Measurements from ENCODE around the gene FAM219B. TPM values are rescaled to one million over a fixed set of nuclear protein-coding genes. Genes with fewer than 3 reads are reported as not detected.
A peak's percentile ranks its signal among the peaks of the same experiment; 100 is the strongest.

Gene FAM219B
- total and polyA plus RNA-seq, 10 of the 15 experiments (the other 5 are each of a cell fraction or from before 2014, with no cell fraction given): 7.6 to 53.2 (median 29.4) TPM

GRCh38 chr15:74937590-74938371 lies 31.1 kb upstream of the FAM219B start, which contains the start of gene COX5A (continued):
- TF ChIP-seq, protein P1, sequence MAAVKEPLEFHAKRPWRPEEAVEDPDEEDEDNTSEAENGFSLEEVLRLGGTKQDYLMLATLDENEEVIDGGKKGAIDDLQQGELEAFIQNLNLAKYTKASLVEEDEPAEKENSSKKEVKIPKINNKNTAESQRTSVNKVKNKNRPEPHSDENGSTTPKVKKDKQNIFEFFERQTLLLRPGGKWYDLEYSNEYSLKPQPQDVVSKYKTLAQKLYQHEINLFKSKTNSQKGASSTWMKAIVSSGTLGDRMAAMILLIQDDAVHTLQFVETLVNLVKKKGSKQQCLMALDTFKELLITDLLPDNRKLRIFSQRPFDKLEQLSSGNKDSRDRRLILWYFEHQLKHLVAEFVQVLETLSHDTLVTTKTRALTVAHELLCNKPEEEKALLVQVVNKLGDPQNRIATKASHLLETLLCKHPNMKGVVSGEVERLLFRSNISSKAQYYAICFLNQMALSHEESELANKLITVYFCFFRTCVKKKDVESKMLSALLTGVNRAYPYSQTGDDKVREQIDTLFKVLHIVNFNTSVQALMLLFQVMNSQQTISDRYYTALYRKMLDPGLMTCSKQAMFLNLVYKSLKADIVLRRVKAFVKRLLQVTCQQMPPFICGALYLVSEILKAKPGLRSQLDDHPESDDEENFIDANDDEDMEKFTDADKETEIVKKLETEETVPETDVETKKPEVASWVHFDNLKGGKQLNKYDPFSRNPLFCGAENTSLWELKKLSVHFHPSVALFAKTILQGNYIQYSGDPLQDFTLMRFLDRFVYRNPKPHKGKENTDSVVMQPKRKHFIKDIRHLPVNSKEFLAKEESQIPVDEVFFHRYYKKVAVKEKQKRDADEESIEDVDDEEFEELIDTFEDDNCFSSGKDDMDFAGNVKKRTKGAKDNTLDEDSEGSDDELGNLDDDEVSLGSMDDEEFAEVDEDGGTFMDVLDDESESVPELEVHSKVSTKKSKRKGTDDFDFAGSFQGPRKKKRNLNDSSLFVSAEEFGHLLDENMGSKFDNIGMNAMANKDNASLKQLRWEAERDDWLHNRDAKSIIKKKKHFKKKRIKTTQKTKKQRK (IDR thresholded peaks at IDR 0.05; ENCODE audit: low read depth, low read length): no peak
- 0 out of 2 replicates have a peak, but pooled peaks have one; percentile 35 for TF ChIP-seq BCLAF1 (IDR thresholded peaks at IDR 0.05)

DNA sequence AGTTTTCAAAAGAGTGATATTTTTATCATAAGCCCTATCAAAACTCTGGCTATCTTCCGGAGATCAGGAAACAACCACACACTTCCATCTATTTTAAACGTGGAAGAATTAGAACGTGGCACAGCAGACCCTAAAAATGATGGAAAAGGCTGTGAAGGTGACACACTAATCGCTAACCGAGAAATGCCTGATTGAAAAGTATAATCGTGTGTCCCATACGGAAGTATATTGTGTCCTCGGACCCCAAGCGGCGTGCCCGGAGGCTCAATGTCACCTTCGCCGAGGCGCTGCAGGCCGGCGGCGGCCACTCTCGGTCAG lies 30.6 kb upstream of the FAM219B start:
- Histone ChIP-seq H3K4me2 (ENCODE audit: control insufficient read depth, insufficient read depth) (peak overlapping the region; percentile 73; the same call in 1 of the 2 replicates), H3K27ac (ENCODE audit: control insufficient read depth, insufficient read depth) (peak overlapping the region; percentile 91), H2AFZ (ENCODE audit: control insufficient read depth, low read depth, low read length) (peak overlapping the region; percentile 67; the same call in 1 of the 2 replicates), H3K9ac (ENCODE audit: control insufficient read depth, insufficient read depth, low read length) (peak overlapping the region; percentile 96), H4K20me1 (ENCODE audit: control insufficient read depth, insufficient read depth) (no peaks in the 10 kb centered on the region), H3K27me3 (replicated peaks in 1 of 2; ENCODE audit: control insufficient read depth in 2 of 2, insufficient read depth in 2 of 2, low read length in 1 of 2) (no peaks in the 10 kb centered on the region), H3K4me3 (peak overlapping the region; percentile 83), H3K9me3 (replicated peaks; ENCODE audit: control insufficient read depth, insufficient read depth, low read length) (no peaks in the 10 kb centered on the region), H3K79me2 (ENCODE audit: control insufficient read depth, insufficient read depth, low read length) (peaks cover 54% of the 10 kb centered on the region), H3K4me1 (ENCODE audit: control insufficient read depth, insufficient read depth, low read length) (peaks cover 6% of the 10 kb centered on the region), H3K36me3 (ENCODE audit: control insufficient read depth in 2 of 2, insufficient read depth in 2 of 2, low read length in 1 of 2) (no peaks in the 10 kb centered on the region)
- WGBS (ENCODE audit: insufficient coverage, insufficient replicate concordance, low lambda C conversion rate, missing lambda C conversion rate): 2% methylated on average over 18 of the region's 18 CpGs
- intact Hi-C loops (cut with micrococcal nuclease; ENCODE audit: unreplicated experiment): loop anchor here (10.0 kb wide), 1 partner anchor 708 kb away; the partner anchor contains the start of genes IMP3 and SNX33
- ChIA-PET RAD21 (ENCODE audit: unreplicated experiment) (interaction anchor here (1.0 to 1.6 kb wide), 2 partner anchors 35 to 149 kb away, joined by 3 to 8 read pairs; no protein-coding TSS in a partner anchor), CTCF (interaction anchor here (0.6 to 0.9 kb wide), 2 partner anchors 39 to 92 kb away, joined by 3 read pairs; no protein-coding TSS in a partner anchor), POLR2A (interaction anchor here (0.6 to 1.2 kb wide), 4 partner anchors 58 to 86 kb away, joined by 3 to 4 read pairs (median 3); partner anchors contain the start of genes PPCDC and SCAMP5), SMC1A (ENCODE audit: uncharacterized antibody, unreplicated experiment) (no interaction called here)
- TF ChIP-seq, protein P2, sequence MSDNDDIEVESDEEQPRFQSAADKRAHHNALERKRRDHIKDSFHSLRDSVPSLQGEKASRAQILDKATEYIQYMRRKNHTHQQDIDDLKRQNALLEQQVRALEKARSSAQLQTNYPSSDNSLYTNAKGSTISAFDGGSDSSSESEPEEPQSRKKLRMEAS (IDR thresholded peaks at IDR 0.05; ENCODE audit: low read depth, low read length): 0 out of 2 replicates have a peak, but pooled peaks have one; percentile 11
- TF ChIP-seq SMARCA5 (IDR thresholded peaks at IDR 0.05): no peak
- in situ Hi-C loops (cut with MboI): no loop called here
- BruUV-seq (replicated peaks): no TSS peak
- FAIRE-seq (no peak), ATAC-seq (no peak), DNase-seq (ENCODE audit: low read depth, low spot score) (no peak)

Data from GM12878 (cell line).